Transverse colon (tissue), 3 donors: ENCODE measurements around the gene RYR3.

ENCODE experiments used
- CTCF ChIP-seq, 5 experiments: fragments of 200-600 bp in 3 of 5; fragments of 450-650 bp in 2 of 5; sonication (generic) in 3 of 5; IDR thresholded peaks; 1 replicate in 2 of 5; 2 replicates in 3 of 5; pipeline ENCODE4 v1.5.1; 2016 to 2017; ENCODE audit warnings: antibody characterized with exemption in 5 of 5, inconsistent platforms in 3 of 5, mild to moderate bottlenecking in 2 of 5, moderate library complexity in 1 of 5
- EP300 ChIP-seq: sonication (generic); formaldehyde crosslinking; IDR thresholded peaks from one replicate; pipeline ENCODE4 v1.6.1; 2017; ENCODE audit warnings: antibody characterized with exemption, low read depth

GRCh38 chr15:33262306-33262705 is 48.5 kb upstream of the RYR3 start:
- TF ChIP-seq EP300: no peak
- no peak for TF ChIP-seq CTCF (IDR thresholded peaks at IDR 0.05)
